Stimulated activated CD8-positive, alpha-beta memory T cell treated with anti-CD3 and anti-CD28 coated beads, Interleukin-7, amount 100 ng/mL, for 24 hours (primary cell): ENCODE results near the gene SUSD1.
A peak's percentile ranks its signal among the peaks of the same experiment; 100 is the strongest.
"Not testable (repeated sequence)": the region's sequence is repeated elsewhere in the genome, so short reads cannot be mapped to it uniquely, and the experiment has no call there.

Experiments used
- DNase-seq: peaks from one replicate; pipeline ENCODE4 v3.0.0-alpha.2; 2020; ENCODE audit warnings: low read depth

Gene SUSD1

GRCh38 chr9:112129246-112129645, 45.9 kb downstream of the SUSD1 start:
- DNase-seq = no peak

- not testable (repeated sequence) for DNase-seq
Observed at GRCh38 chr9:112128399-112128798, 46.7 kb downstream of the SUSD1 start.

- no peak for DNase-seq
Observed at GRCh38 chr9:112127281-112127680, 47.8 kb downstream of the SUSD1 start.

GRCh38 chr9:112125951-112126388, 49.1 kb downstream of the SUSD1 start:
- no peak for DNase-seq

GRCh38 chr9:112124156-112124555, 50.9 kb downstream of the SUSD1 start:
- DNase-seq = no peak

GRCh38 chr9:112121633-112122032, 53.5 kb downstream of the SUSD1 start:
- DNase-seq = no peak

- no peak for DNase-seq
Observed at GRCh38 chr9:112120439-112120925, 54.6 kb downstream of the SUSD1 start.

- no peak for DNase-seq
Observed at GRCh38 chr9:112120030-112120341, 55.1 kb downstream of the SUSD1 start.

- no peak for DNase-seq
Observed at GRCh38 chr9:112119225-112120029, 55.7 kb downstream of the SUSD1 start.

GRCh38 chr9:112118009-112118408, 57.1 kb downstream of the SUSD1 start:
- no peak for DNase-seq

GRCh38 chr9:112115970-112116753, 58.9 kb downstream of the SUSD1 start:
- DNase-seq = no peak

GRCh38 chr9:112115109-112115508, 60.0 kb downstream of the SUSD1 start:
- no peak for DNase-seq

GRCh38 chr9:112112941-112113681, 62.0 kb downstream of the SUSD1 start:
- DNase-seq = no peak

GRCh38 chr9:112112519-112112918, 62.6 kb downstream of the SUSD1 start:
- no peak for DNase-seq

GRCh38 chr9:112111461-112111860, 63.6 kb downstream of the SUSD1 start:
- no peak for DNase-seq

- DNase-seq = no peak
Observed at GRCh38 chr9:112110777-112111113, 64.4 kb downstream of the SUSD1 start.

GRCh38 chr9:112110094-112110776, 64.9 kb downstream of the SUSD1 start:
- no peak for DNase-seq

GRCh38 chr9:112104901-112105300, 70.2 kb downstream of the SUSD1 start:
- DNase-seq = no peak

GRCh38 chr9:112104401-112104800, 70.7 kb downstream of the SUSD1 start:
- no peak for DNase-seq

- no peak for DNase-seq
Observed at GRCh38 chr9:112103405-112103804, 71.7 kb downstream of the SUSD1 start.

- DNase-seq = peak; percentile 33
Observed at GRCh38 chr9:112097712-112098688, 77.1 kb downstream of the SUSD1 start.
